Upper lobe of left lung (tissue), 4 donors: ENCODE data around the gene EBF4.
"Not testable (repeated sequence)": the region's sequence is repeated elsewhere in the genome, so short reads cannot be mapped to it uniquely, and the experiment has no call there.

ENCODE experiments used
- CTCF ChIP-seq, 6 experiments: fragments of 450-650 bp in 4 of 6; fragments of 200-600 bp in 2 of 6; sonication (generic) in 2 of 6; IDR thresholded peaks; one replicate each; pipeline ENCODE4 v1.5.1; 2016 to 2019; ENCODE audit warnings: antibody characterized with exemption in 6 of 6
- POLR2A ChIP-seq, 4 donors: fragments of 450-650 bp; IDR thresholded peaks; one replicate each; pipeline ENCODE4 v1.5.1; 2016 to 2017; ENCODE audit warnings: antibody characterized with exemption in 4 of 4, mild to moderate bottlenecking in 2 of 4
- POLR2AphosphoS5 ChIP-seq, 2 donors: sonication (generic); formaldehyde crosslinking; IDR thresholded peaks; one replicate each; pipeline ENCODE4 v1.5.1; 2017; ENCODE audit warnings: antibody characterized with exemption in 2 of 2

GRCh38 chr20:2770091-2770490, 77.5 kb downstream of the EBF4 start:
- TF ChIP-seq POLR2A, CTCF, POLR2AphosphoS5 (IDR thresholded peaks at IDR 0.05): not testable (repeated sequence)
